GM21737 (cell line): Measurements from ENCODE around the gene RNU5B-1.
"Not testable (repeated sequence)": the region's sequence is repeated elsewhere in the genome, so short reads cannot be mapped to it uniquely, and the experiment has no call there.

ENCODE experiments used
- ATAC-seq: cut with Tn5 transposase; IDR thresholded peaks from one replicate; pipeline ENCODE4 v1.9.1; 2021; ENCODE audit warnings: mild to moderate bottlenecking, moderate library complexity; ENCODE audit not compliant: unreplicated experiment

The RNU5B-1 gene

DNA sequence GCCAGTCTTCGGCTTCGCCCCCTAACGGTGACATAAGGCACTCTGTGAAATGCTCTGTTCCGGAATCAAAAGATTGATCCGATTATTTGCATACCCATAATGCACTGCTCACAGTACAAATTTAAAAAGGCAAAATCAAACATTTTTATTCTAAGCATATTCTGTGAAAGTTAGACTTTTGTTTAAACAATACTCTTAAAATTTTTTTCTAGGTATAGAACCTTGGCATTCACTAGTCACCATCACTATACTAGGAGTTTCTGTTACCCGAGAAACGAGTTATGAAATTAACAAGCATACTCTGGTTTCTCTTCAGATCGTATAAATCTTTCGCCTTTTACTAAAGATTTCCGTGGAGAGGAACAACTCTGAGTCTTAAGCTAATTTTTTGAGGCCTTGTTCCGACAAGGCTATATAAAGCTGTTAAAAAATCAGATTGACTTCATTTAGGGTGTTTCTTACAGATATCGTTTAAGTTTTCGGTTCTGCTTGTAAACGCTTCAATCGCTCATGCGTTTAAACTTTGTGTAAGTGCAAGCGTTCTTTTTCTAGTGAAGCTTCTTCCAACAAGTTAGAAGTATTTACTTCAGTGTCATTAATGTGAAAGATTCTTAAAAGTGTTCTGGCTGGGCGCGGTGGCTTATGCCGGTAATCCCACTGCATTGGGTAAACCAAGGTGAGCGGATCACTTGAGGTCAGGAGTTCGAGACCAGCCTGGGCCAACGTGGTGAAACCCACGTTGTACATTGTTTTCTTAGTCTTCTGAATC lies at the start of gene RNU5B-1:
Gene RNU5B-1, plus strand, starts transcription at position 297 of the 769 bp plus-strand sequence.
- peak; percentile 59 for ATAC-seq

- no peak for ATAC-seq
These were observed 49.7 kb upstream of the RNU5B-1 start for GRCh38 chr15:65254758-65255157.

DNA sequence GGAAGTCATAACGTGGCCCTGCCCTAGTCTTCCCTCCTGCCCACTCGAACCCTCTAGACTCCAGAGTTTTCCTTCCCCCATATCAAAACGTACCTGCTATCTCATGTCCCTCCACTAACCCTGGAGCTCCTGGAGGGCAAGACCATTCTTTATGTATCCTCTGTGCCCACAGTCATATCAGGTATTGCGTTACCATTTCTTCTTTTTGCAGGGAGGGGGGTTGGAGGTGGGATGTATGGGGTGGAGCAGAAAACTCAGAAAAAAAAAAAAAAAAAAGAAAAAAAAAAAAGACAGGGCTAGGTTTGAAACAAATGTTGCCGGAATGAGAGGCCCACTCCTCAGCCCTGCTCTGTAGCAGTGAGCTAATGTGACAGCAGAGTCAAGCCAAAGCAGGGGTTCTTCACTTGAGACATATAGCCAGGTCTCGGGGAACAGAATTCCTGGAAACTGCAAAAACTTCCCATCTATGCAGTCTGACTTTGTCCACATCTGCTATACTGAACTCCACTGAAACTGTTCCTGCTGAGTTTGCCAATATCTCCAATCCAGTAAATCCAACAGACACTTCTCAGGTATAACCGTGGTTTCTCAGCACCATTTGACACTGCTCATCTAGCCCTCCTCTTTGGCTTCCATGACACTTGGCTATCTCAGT lies 48.9 kb upstream of the RNU5B-1 start:
- no peak for ATAC-seq

DNA sequence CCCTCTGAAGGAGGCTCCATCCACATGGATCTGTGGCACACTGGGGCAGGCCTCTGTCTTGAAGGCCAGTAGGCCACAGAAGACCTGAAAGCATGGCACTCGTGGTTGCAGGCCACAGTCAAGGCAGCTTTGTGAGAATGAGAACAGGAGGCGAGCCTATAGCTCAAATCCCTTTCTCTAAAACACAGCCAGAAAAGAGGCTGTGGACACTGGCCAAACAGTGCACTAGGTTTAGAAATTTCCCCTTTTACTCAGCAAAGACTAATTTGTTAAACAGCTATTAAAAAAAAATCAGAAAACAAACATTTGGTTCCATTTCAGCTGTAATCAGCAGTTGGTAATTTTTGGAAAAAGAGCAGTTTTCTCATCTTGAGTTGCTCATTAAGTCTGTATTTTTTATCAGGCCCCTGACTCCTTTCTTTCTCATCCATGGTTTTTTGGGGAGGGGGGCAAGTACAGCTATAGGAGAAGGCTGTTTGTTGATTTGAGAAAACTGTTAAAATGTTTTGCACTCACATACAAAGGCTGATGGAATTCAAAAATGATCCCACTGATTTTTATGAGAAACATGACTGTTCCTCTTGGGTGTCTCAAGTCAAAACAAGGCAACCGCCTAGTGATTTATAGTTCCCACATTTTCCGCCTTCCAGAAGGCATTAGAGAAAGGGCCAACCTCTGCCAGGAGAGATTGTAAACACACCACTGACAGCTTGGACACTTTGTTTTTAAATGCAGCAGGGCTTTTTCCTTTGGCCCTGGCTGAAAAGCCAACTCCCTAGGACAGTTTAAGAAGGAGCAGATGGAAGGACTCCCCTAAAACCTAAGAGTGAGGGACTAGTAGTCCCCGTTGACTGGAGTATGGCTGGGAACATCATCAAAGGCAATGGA lies 45.9 kb upstream of the RNU5B-1 start:
- no peak for ATAC-seq

- ATAC-seq: no peak
These were observed 45.1 kb upstream of the RNU5B-1 start for GRCh38 chr15:65259367-65259797.

- no peak for ATAC-seq
These were observed 43.5 kb upstream of the RNU5B-1 start for GRCh38 chr15:65260968-65261367.

DNA sequence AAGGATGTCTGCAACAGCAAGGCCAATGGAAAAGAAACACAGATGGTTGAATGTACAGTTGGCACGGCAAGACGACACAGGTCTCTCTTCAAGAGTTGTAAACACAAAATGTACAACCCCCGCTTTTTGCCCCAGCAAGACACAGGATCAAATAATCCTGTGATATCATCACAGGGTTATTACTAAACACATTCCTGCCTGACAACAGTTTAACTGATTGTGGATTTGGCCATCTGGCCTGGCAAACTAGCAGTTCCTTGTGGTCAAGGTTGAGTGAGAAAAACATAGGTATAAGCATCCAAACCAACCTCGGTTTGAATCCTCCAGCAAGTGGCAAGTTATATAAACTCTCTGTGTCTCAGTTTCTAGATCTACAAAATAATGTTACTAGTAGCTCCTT lies 41.2 kb upstream of the RNU5B-1 start:
- ATAC-seq: no peak

DNA sequence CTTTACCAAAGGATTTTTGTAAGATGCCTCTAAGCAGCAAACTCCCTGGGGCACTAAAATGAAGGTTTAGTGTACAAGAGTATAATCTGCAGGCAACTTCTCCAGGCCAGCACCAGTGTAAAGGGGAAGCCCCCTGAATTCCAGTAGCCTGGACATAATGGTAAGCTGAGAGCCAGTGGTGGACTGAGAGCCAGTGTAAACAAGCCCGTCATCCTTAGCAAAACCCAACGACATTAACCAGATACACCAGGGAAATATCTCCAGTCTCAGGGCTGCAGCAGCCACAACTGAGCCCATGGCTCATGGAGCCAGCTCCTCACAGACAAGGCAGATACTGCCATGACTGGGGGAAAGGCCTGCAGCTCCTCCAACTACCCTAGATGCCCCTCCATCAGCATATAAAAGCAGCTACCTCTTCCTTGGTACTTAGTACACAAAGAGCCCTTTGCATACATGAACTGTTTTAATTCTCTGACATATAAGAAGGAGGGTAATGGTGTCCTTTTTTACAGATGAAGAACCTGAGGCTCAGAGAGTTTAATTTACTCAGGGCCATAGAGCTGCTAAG lies 39.5 kb upstream of the RNU5B-1 start:
- ATAC-seq: no peak

DNA sequence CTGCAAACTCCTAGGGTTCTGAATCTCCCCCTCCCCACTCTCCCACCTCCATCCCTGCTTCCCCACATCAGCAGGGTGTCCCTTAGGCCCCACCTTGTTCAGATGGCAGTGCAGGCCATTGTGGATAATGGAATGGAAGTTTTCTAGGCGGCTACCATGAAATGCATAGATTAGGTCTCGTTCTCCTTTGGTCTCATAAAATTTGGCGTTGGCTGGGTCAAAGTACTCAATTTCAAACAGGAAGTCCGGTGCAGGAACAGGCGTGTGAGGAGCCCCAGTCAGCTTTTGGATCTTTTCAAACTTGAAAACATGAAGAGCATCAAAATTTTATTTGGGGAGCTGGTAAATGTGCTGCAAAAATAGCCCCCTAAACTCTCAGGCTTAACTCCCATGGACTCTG lies 38.0 kb upstream of the RNU5B-1 start:
- no peak for ATAC-seq

DNA sequence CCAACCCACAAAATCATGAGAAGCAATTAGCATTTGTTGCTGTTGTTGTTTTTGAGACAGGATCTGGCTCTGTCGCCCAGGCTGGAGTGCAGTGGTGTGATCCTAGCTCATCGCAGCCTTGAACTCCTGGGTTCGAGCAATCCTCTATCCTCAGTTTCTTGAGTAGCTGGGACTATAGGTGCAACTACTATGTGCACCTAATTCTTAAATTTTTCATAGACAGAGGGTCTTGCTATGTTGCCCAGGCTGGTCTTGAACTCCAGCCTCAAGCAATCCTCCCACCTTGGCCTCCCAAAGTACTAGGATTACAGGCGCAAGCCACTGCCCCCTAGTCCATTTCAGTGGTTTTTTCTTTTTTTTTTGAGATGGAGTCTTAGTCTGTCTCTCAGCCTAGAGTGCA lies 36.1 kb upstream of the RNU5B-1 start:
- no peak for ATAC-seq

GRCh38 chr15:65270811-65271545 lies 33.5 kb upstream of the RNU5B-1 start:
- ATAC-seq: not testable (repeated sequence)

DNA sequence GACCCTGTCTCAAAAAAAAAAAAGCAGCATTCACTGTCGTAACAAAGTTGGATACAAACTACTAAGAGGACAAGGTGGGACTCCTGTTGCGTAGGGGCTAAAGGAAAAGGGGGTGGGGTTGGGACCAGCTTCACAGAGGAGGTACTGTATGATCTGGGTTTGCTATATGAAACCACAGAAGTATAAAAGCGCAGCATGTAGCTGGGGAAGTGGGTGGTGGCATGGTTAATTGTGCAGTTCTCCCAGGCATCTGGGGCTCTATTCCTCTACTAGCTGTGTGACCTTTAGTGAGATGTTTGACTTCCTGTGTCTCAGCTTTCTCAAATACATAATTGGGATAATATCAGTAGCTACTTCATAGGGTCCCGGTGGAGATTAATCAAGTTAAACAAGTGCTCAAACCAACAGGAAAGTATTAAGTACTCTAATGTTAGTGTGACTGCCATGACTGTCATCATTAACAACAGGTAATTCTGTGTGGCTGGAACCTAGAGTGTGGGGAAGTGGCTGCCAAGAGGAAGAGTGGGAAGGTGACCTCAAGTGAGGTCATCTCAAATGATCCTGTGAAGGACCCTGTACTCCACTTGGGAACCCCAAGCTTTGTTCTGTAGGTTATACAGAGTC lies 29.3 kb upstream of the RNU5B-1 start:
- no peak for ATAC-seq

DNA sequence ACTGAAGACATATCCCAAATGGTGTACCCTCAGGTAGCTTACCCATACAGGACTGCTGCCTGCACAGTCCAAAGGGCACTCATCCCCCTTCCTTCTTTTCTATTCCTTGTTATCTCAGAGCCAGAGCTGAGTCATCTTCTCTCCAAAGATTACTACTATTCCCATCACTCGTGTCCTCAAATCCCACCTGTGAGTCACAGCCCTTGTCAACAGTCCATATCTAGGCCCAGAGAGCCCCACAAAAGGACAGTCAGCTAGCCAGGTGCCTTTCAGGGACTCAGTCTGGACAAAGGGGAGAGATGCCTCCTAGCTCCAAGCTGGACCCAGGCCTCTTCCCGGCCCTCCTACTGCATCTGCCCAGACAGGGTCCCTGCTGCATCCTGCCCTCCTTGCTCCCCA lies 28.8 kb upstream of the RNU5B-1 start:
- ATAC-seq: no peak

DNA sequence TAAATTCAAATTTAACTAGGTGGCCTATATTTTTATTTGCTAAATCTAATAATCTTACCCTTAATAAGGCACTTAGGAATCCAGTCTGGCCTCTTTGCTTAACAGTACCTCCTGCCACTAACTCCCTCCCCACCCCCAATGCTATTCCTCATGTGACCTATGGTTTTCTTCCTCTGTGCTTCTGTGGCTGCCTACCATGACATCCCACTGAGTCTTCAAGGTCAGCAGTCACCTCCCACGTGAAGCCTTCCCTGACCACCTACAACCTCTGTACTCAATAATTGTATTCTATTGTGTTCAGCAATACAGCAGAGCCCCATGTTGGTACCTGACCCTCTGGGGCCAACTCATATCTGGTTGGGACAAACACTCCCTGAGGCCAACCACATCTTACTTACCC lies 27.5 kb upstream of the RNU5B-1 start:
- no peak for ATAC-seq

DNA sequence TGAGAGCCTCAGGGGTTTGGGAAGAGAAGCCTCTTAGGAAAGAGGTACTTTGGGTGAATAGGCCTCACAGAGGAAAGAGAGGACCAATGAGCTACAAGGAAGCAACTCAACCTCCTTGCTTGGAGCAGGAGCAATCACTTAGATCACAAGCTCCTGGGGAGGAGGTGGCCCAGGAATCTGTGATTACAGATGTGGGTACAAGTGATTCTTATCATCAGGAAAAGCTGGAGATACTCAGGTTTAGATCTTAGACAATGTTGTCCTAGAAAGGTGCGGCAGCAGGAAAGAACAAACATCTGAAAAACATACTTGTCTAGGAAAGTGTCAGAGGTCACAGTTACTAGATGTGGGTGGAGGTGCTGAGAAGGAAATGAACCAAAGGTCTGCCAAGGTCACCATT lies 26.0 kb upstream of the RNU5B-1 start:
- ATAC-seq: no peak

DNA sequence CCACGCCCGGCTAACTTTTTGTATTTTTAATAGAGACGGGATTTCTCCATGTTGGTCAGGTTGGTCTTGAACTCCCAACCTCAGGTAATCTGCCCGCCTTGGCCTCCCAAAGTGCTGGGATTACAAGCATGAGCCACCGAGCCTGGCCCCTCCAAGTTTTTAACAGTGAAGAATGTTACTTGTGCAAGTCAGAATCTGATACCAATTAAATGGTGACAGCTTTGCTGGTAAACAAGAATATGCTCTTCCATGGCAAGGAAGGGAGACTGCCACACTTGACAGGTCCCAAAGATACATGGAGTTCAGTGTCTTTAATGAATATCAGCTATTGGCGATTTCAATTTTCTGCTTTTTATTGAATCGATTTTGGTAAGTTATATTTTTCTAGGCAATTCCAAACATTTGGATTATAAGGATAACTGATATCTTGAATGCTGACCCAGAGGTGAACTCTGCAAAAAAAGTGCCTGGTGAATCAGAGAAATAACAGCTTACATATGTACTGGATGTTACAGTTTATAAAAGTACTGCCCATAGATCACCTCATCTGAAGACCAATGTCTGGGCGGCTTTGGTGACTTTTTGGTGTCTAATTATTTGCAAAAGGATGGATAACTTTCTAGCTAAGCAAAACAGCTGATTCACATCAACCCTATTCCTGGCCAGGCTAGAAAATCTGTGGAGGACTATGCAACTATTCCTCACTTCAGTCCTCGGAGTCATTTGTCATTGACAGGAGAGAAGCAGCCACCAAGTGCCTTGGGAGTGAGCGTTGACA lies 19.0 kb upstream of the RNU5B-1 start:
- no peak for ATAC-seq

- ATAC-seq: peak; percentile 18
These were observed 18.3 kb upstream of the RNU5B-1 start for GRCh38 chr15:65286069-65286703.

GRCh38 chr15:65286704-65287519 lies 17.6 kb upstream of the RNU5B-1 start, which contains the start of gene PARP16:
PARP16 (minus strand) TSS chr15:65286883; CDS start chr15:65286426, 457 bp downstream.
- ATAC-seq: peak; percentile 93
